ENCODE data around the gene MOV10. TPM values are rescaled to one million over a fixed set of nuclear protein-coding genes. Genes with fewer than 3 reads are reported as not detected.

MOV10 gene
- total RNA-seq, 4 donors from 2014 or later = 12.3 to 24.1 (median 18.7) TPM

GRCh38 chr1:112686417-112686816, 12.0 kb downstream of the MOV10 start:
- Histone ChIP-seq H3K4me3 (no peak overlapping the region), H3K27me3 (no peaks in the 10 kb centered on the region), H3K9me3 (no peaks in the 10 kb centered on the region), H3K36me3 (peaks cover 15 to 29% (median 20%) of the 10 kb centered on the region in 4 donors), H3K4me1 (peaks cover 9 to 20% (median 12%) of the 10 kb centered on the region in 4 donors), H3K27ac (replicated peaks in 1 of 4) (no peak overlapping the region)
- intact Hi-C loops (cut with DNase I) = no loop called here
- WGBS = 68% methylated on average over 3 of the region's 3 CpGs
- peak; percentile 77 for DNase-seq (ENCODE audit: extremely low spot score)
- TF ChIP-seq POLR2AphosphoS5 (IDR thresholded peaks at IDR 0.05) (no peak), EP300 (IDR thresholded peaks at IDR 0.05) (no peak), POLR2A (IDR thresholded peaks at IDR 0.05; ENCODE audit: low read depth) (no peak)

GRCh38 chr1:112686835-112687234, 12.4 kb downstream of the MOV10 start:
- WGBS = 95% methylated on average over 4 of the region's 4 CpGs
- no peak overlapping the region for H3K27ac ChIP-seq (replicated peaks in 1 of 4)
- H3K4me3 ChIP-seq = no peak overlapping the region
- peaks cover 20 to 34% (median 24%) of the 10 kb centered on the region in 4 donors for H3K36me3 ChIP-seq
- no peak for DNase-seq (ENCODE audit: extremely low spot score)
- H3K27me3 ChIP-seq = no peaks in the 10 kb centered on the region
- no peak for TF ChIP-seq POLR2AphosphoS5 (IDR thresholded peaks at IDR 0.05)
- no peak for TF ChIP-seq EP300 (IDR thresholded peaks at IDR 0.05)
- no peak for TF ChIP-seq CTCF (IDR thresholded peaks at IDR 0.05)
- no peak for TF ChIP-seq POLR2A (IDR thresholded peaks at IDR 0.05; ENCODE audit: low read depth)
- H3K4me1 ChIP-seq = peaks cover 9 to 20% (median 12%) of the 10 kb centered on the region in 4 donors
- intact Hi-C loops (cut with DNase I) = no loop called here
- H3K9me3 ChIP-seq = no peaks in the 10 kb centered on the region

GRCh38 chr1:112687361-112687760, 12.9 kb downstream of the MOV10 start:
- H3K27me3 ChIP-seq = no peaks in the 10 kb centered on the region
- peaks cover 9 to 20% (median 12%) of the 10 kb centered on the region in 4 donors for H3K4me1 ChIP-seq
- intact Hi-C loops (cut with DNase I) = no loop called here
- peaks cover 21 to 39% (median 29%) of the 10 kb centered on the region in 4 donors for H3K36me3 ChIP-seq
- no peak overlapping the region for H3K4me3 ChIP-seq
- H3K27ac ChIP-seq (replicated peaks in 1 of 4) = peak overlapping the region in 2 of 4 donors; percentile 50 to 52
- WGBS = 94% methylated on average over 4 of the region's 4 CpGs
- TF ChIP-seq POLR2AphosphoS5 (IDR thresholded peaks at IDR 0.05) (no peak), CTCF (IDR thresholded peaks at IDR 0.05) (no peak), POLR2A (IDR thresholded peaks at IDR 0.05; ENCODE audit: low read depth) (no peak), EP300 (IDR thresholded peaks at IDR 0.05) (no peak)
- no peaks in the 10 kb centered on the region for H3K9me3 ChIP-seq
- peak; percentile 34 for DNase-seq (ENCODE audit: extremely low spot score)

GRCh38 chr1:112687785-112688496, 13.5 kb downstream of the MOV10 start:
- peak overlapping the region; percentile 27 to 56 (median 51) for H3K27ac ChIP-seq (replicated peaks in 1 of 4)
- intact Hi-C loops (cut with DNase I) = no loop called here
- H3K36me3 ChIP-seq = peaks cover 24 to 45% (median 35%) of the 10 kb centered on the region in 4 donors
- H3K9me3 ChIP-seq = no peaks in the 10 kb centered on the region
- no peak for TF ChIP-seq POLR2AphosphoS5 (IDR thresholded peaks at IDR 0.05)
- whole genome bisulfite sequencing = 84% methylated on average over 9 of the region's 13 CpGs
- H3K27me3 ChIP-seq = no peaks in the 10 kb centered on the region
- peak; percentile 53 for DNase-seq (ENCODE audit: extremely low spot score)
- H3K4me1 ChIP-seq = peaks cover 9 to 20% (median 12%) of the 10 kb centered on the region in 4 donors
- no peak overlapping the region for H3K4me3 ChIP-seq

GRCh38 chr1:112688781-112689193, 14.3 kb downstream of the MOV10 start:
- H3K27me3 ChIP-seq = no peaks in the 10 kb centered on the region
- peak overlapping the region; percentile 27 to 56 (median 51) for H3K27ac ChIP-seq (replicated peaks in 1 of 4)
- intact Hi-C loops (cut with DNase I) = no loop called here
- peaks cover 33 to 53% (median 44%) of the 10 kb centered on the region in 4 donors for H3K36me3 ChIP-seq
- H3K9me3 ChIP-seq = no peaks in the 10 kb centered on the region
- no peak for TF ChIP-seq CTCF (IDR thresholded peaks at IDR 0.05)
- no peak for TF ChIP-seq POLR2A (IDR thresholded peaks at IDR 0.05; ENCODE audit: low read depth)
- TF ChIP-seq EP300 (IDR thresholded peaks at IDR 0.05) = no peak
- no peak for TF ChIP-seq POLR2AphosphoS5 (IDR thresholded peaks at IDR 0.05)
- no peak overlapping the region for H3K4me3 ChIP-seq
- WGBS = 70% methylated on average over 13 of the region's 13 CpGs
- no peak for DNase-seq (ENCODE audit: extremely low spot score)
- peaks cover 9 to 20% (median 12%) of the 10 kb centered on the region in 4 donors for H3K4me1 ChIP-seq
